Heart right ventricle (tissue), 16 donors: ENCODE data around the gene TPM4. TPM values are rescaled to one million over a fixed set of nuclear protein-coding genes. Genes with fewer than 3 reads are reported as not detected.
"Not testable (repeated sequence)": the region's sequence is repeated elsewhere in the genome, so short reads cannot be mapped to it uniquely, and the experiment has no call there.

ENCODE experiments used
- ATAC-seq, 8 donors: fragments of 200-7000 bp; cut with Tn5 transposase; one replicate each; pipeline ENCODE4 v1.9.1; 2020; ENCODE audit warnings: mild to moderate bottlenecking in 8 of 8, moderate library complexity in 8 of 8, moderate number of reproducible peaks in 1 of 8
- DNase-seq, 2 donors: peaks; one replicate each; pipeline ENCODE4 v3.0.0-alpha.2; 2020
- H3K27ac ChIP-seq, 10 donors: fragments of 200-600 bp; sonication (generic) in 2 of 10; one replicate each; pipeline versions ENCODE4 v1.5.0 to v1.8.0; 2020 to 2022; ENCODE audit warnings: mild to moderate bottlenecking in 3 of 10
- H3K27me3 ChIP-seq, 7 donors: fragments of 200-600 bp; one replicate each; pipeline ENCODE4 v1.8.0; 2021 to 2022; ENCODE audit warnings: mild to moderate bottlenecking in 2 of 7
- H3K36me3 ChIP-seq, 9 donors: fragments of 200-600 bp; sonication (generic) in 1 of 9; one replicate each; pipeline versions ENCODE4 v1.5.0 to v1.8.0; 2020 to 2022; ENCODE audit warnings: mild to moderate bottlenecking in 2 of 9
- H3K4me1 ChIP-seq, 9 donors: fragments of 200-600 bp; sonication (generic) in 1 of 9; one replicate each; pipeline versions ENCODE4 v1.5.0 to v1.8.0; 2020 to 2022; ENCODE audit warnings: mild to moderate bottlenecking in 4 of 9
- H3K4me3 ChIP-seq, 10 donors: fragments of 200-600 bp; sonication (generic) in 2 of 10; one replicate each; pipeline versions ENCODE4 v1.5.0 to v1.8.0; 2020 to 2022; ENCODE audit warnings: mild to moderate bottlenecking in 7 of 10, moderate library complexity in 2 of 10
- H3K9me3 ChIP-seq, 11 donors: fragments of 200-600 bp in 10 of 11; sonication (generic) in 2 of 11; one replicate each; pipeline versions ENCODE4 v1.5.0 to v1.8.0; 2013 to 2022; ENCODE audit warnings: mild to moderate bottlenecking in 2 of 11, control low read depth in 1 of 11, moderate library complexity in 1 of 11
- WGBS, 2 donors: extraction: QIAGEN DNeasy Blood & Tissue Kit; methylation state at CpG; one replicate each; pipeline ENCODE4 v1.1.7; 2013; ENCODE audit warnings: inconsistent platforms in 1 of 2; 5-methylcytosine and 5-hydroxymethylcytosine counted together
- intact Hi-C, 10 donors: fragments of 100-400 bp; cut with DNase I; formaldehyde crosslinking; loops; one replicate each; pipeline versions ENCODE4 v1.11.1 to v1.14.2; 2022
- long read RNA-seq, 3 donors: library from polyadenylated mRNA; unstranded; transcript quantifications; one replicate each; pipeline ENCODE4 v2.0.0, GENCODE V29; 2020 to 2021
- polyA plus RNA-seq, 2 donors: library from polyadenylated mRNA; stranded (reverse); fragments of 200-250 nt; gene quantifications; one replicate each; pipeline ENCODE4 v1.2.3, GENCODE V29; 2013
- total RNA-seq, 10 donors: library from RNA; stranded (reverse); fragmentation: NEBNext Ultra II Directional in 3 of 10; extraction: Animal tissue kit (Norgen Biotek cat#: 25700) in 3 of 10; gene quantifications; one replicate each; pipeline versions ENCODE4 v1.2.1 to v1.2.4, GENCODE V29; 2021 to 2023
- TF ChIP-seq, protein P1 (sequence below), 9 donors: fragments of 200-600 bp; sonication (generic) in 2 of 9; IDR thresholded peaks; one replicate each; pipeline versions ENCODE4 v1.5.0 to v1.8.0; 2021 to 2022; ENCODE audit warnings: antibody characterized with exemption in 9 of 9, mild to moderate bottlenecking in 5 of 9, moderate library complexity in 1 of 9
- donor health status: Arrhythmogenic right ventricular cardiomyopathy.
- donor health status: ischemic (EF 13 %, LVEDD 7.1; RV severe dilation, severe dysfunction).
- donor health status: healthy with polysubstance abuse.
- donor health status: DM: no; HTN: yes; CAD: no.
- donor health status: DM: no; HTN: no; CAD: no.
- donor health status: ischemic (EF 25% LVEDD 6.9; RV normal size, moderate dysfunction).
- donor health status: ischemic (EF 25% LVEDD 5.7; RV mildly dilated, moderate dysfunction).
- donor health status: healthy.
- donor health status: DM: yes; HTN: yes; CAD: no.
- donor health status: Ischemic cardiomyopathy.
- donor health status: ischemic (EF 35%, LVEDD 5.7; RV mildly dilated, moderate dysfunction).
- donor health status: nonischemic (EF 11% LVEDD 7.7; RV severe dilation, severe dysfunction).
- donor health status: DM: yes; HTN: yes; CAD: no.
- donor health status: PGD.
- donor health status: ischemic (EF 29% LVEDD 5.4; RV normal size, mild dysfunction).
- donor health status: nonischemic (EF 23%, LVEDD 6.1; RV moderate dilation, normal function).

Gene TPM4
- total RNA-seq: 100 to 1,000 TPM in 2 of 10 donors, 10 to 100 TPM in 8; 52.0 to 231 (median 72.5) TPM
- polyA plus RNA-seq: 100 to 1,000 TPM; 121 to 195 TPM
- long read RNA-seq, donor 1, transcript TPM4-201 (8 exons, 2,666 nt): major isoform, 61 of 132 reads
- long read RNA-seq, donor 1, transcript TPM4-213 (1 exons, 2,672 nt): minor isoform, 7 of 132 reads
- long read RNA-seq, donor 1, partial matches to known transcripts: 50 of 132 reads
- long read RNA-seq, donor 1, other reads (novel, unspliced or antisense): 13 of 132 reads
- long read RNA-seq, donor 2, transcript TPM4-201 (8 exons, 2,666 nt): major isoform, 87 of 126 reads
- long read RNA-seq, donor 2, transcript TPM4-213 (1 exons, 2,672 nt): minor isoform, 5 of 126 reads
- long read RNA-seq, donor 2, partial matches to known transcripts: 20 of 126 reads
- long read RNA-seq, donor 2, other reads (novel, unspliced or antisense): 14 of 126 reads
- long read RNA-seq, donor 3, transcript TPM4-202 (9 exons, 1,417 nt): minor isoform, 31 of 847 reads
- long read RNA-seq, donor 3, transcript TPM4-201 (8 exons, 2,666 nt): major isoform, 712 of 847 reads
- long read RNA-seq, donor 3, transcript TPM4-213 (1 exons, 2,672 nt): minor isoform, 9 of 847 reads
- long read RNA-seq, donor 3, partial matches to known transcripts: 34 of 847 reads
- long read RNA-seq, donor 3, other reads (novel, unspliced or antisense): 61 of 847 reads

DNA sequence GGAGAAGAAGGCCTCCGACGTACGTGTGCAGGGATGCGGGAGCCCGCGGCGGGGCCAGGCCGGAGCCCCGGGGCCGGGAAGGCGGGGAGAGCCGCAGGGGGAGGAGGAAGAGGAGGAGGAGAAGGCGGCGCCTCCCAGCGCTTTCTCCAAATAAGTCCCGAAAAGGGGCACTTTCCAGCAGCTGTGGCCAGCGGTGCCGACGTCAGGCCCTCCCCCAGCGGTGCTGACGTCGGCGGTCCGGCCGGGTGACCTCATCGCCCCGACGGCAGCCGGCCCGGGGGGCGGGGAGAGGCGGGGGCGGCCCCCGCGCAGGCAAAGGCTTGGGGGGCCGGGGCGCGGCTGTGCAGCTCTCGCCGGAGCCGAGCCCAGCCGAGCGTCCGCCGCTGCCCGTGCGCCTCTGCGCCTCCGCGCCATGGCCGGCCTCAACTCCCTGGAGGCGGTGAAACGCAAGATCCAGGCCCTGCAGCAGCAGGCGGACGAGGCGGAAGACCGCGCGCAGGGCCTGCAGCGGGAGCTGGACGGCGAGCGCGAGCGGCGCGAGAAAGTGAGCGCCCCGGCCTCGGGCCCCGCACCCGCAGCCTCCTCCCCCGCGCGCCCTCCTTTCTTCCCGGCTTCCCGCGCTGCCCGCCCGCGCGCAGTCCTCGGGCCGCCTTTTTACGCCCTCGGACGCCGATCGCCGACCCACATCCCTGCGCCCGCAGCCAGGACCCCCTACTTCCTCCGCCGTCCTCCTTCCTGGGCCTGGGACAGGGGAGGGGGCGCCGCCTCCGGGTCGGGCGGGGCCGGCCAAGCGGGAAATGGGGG lies at the start of gene TPM4:
TPM4 (plus strand) TSS at position 342 of the 804 bp plus-strand sequence; CDS start at position 413, 71 bp downstream.
- Histone ChIP-seq H3K9me3 (no peaks in the 10 kb centered on the region), H3K36me3 (peaks cover 0 to 30% (median 5%) of the 10 kb centered on the region in 9 donors), H3K27ac (peak within 1 kb of the TSS; percentile 99 to 100 (median 100)), H3K4me1 (peaks cover 0 to 74% (median 45%) of the 10 kb centered on the region in 9 donors), H3K27me3 (peaks cover 0 to 4% (median 0%) of the 10 kb centered on the region in 7 donors), H3K4me3 (peak within 1 kb of the TSS; percentile 73 to 100 (median 95))
- WGBS, 2 donors: 0 to 1% methylated on average over 71 to 100 of the region's 101 CpGs
- intact Hi-C loops: loop anchor here in 4 of 10 donors (2.0 to 5.0 kb wide), 3 partner anchors 34 to 239 kb away; partner anchors contain the start of gene RAB8A (in 3 of the 4)
- TF ChIP-seq, protein P1, sequence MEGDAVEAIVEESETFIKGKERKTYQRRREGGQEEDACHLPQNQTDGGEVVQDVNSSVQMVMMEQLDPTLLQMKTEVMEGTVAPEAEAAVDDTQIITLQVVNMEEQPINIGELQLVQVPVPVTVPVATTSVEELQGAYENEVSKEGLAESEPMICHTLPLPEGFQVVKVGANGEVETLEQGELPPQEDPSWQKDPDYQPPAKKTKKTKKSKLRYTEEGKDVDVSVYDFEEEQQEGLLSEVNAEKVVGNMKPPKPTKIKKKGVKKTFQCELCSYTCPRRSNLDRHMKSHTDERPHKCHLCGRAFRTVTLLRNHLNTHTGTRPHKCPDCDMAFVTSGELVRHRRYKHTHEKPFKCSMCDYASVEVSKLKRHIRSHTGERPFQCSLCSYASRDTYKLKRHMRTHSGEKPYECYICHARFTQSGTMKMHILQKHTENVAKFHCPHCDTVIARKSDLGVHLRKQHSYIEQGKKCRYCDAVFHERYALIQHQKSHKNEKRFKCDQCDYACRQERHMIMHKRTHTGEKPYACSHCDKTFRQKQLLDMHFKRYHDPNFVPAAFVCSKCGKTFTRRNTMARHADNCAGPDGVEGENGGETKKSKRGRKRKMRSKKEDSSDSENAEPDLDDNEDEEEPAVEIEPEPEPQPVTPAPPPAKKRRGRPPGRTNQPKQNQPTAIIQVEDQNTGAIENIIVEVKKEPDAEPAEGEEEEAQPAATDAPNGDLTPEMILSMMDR (IDR thresholded peaks at IDR 0.05): no peak
- ATAC-seq: peak; percentile 84 to 92 (median 89)
- DNase-seq: peak; percentile 93 to 94

DNA sequence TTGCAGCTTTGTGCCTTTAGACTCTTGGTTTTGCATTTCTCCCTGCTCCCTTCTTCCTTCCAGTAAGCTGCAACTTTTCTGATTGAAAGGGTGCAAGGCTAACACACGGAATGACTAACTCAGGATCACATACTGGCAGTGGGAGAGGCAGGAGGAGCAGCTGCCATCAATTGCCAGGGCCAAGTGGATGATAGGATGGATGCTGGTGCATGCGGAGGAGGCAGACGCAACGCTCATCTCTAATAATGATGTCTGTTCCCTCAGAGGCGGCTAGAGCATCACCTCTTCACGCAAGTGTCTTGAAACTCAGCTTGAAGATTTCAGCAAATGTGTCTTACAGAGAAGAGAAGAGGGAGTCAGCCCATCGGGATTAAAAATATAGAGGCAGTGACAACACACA lies 49.5 kb upstream of the TPM4 start:
- no peak overlapping the region for H3K27ac ChIP-seq
- H3K9me3 ChIP-seq: no peaks in the 10 kb centered on the region
- DNase-seq: no peak
- peaks cover 0 to 20% (median 0%) of the 10 kb centered on the region in 7 donors for H3K27me3 ChIP-seq
- TF ChIP-seq, protein P1 (IDR thresholded peaks at IDR 0.05): no peak
- no peaks in the 10 kb centered on the region for H3K4me1 ChIP-seq
- no peak overlapping the region for H3K4me3 ChIP-seq
- no peak for ATAC-seq
- 74 to 76% methylated on average over 7 of the region's 7 CpGs for WGBS, 2 donors
- intact Hi-C loops: no loop called here
- H3K36me3 ChIP-seq: no peaks in the 10 kb centered on the region

DNA sequence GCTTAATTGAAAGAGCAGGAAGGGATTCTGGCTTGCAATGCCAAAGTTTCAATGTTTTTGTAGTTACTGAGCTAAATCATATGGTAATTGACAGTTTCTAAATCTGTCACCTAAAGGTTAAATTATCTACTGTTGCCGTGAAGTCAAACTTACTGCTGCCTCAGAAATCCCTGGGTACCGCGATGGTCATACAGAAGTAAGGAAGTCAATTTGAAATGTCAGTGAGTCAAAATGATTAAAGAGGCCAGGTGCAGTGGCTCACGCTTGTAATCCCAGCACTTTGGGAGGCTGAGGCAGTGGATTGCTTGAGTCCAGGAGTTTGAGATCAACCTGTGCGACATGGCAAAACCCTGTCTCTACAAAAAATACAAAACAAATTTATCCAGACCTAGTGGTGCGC lies 48.8 kb upstream of the TPM4 start:
- H3K27ac ChIP-seq: no peak overlapping the region
- H3K27me3 ChIP-seq: peaks cover 0 to 15% (median 0%) of the 10 kb centered on the region in 7 donors
- no peaks in the 10 kb centered on the region for H3K36me3 ChIP-seq
- no peak overlapping the region for H3K4me3 ChIP-seq
- DNase-seq (no peak), ATAC-seq (no peak)
- intact Hi-C loops: no loop called here
- WGBS, 2 donors: 61 to 65% methylated on average over 6 of the region's 6 CpGs
- no peaks in the 10 kb centered on the region for H3K4me1 ChIP-seq
- no peaks in the 10 kb centered on the region for H3K9me3 ChIP-seq
- TF ChIP-seq, protein P1 (IDR thresholded peaks at IDR 0.05): no peak

DNA sequence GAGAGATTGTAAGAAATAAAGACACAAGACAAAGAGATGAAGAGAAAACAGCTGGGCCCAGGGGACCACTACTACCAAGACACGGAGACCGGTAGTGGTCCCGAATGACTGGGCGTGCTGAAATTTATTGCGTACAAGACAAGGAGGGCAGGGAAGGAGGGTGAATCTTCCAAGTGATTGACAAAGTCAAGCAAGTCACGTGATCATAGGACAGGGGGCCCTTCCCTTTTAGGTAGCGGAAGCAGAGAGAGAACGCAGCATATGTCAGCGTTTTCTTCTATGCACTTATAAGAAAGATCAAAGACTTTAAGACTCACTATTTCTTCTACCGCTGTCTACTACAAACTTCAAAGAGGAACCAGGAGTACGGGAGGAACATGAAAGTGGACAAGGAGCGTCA lies 46.1 kb upstream of the TPM4 start:
- H3K27me3 ChIP-seq, H3K27ac ChIP-seq, ATAC-seq, H3K9me3 ChIP-seq, intact Hi-C loops, H3K4me1 ChIP-seq, H3K4me3 ChIP-seq, DNase-seq, H3K36me3 ChIP-seq: not testable (repeated sequence)
- WGBS, 2 donors: 86 to 92% methylated on average over 12 of the region's 12 CpGs
